Measurements from ENCODE around the gene CBX6.

The CBX6 gene

GRCh38 chr22:38815842-38816241 is 56.2 kb downstream of the CBX6 start:
- DNase-seq = no peak
